GM23338 (cell line): Measurements from ENCODE around the gene SND1. TPM values are rescaled to one million over a fixed set of nuclear protein-coding genes. Genes with fewer than 3 reads are reported as not detected.

ENCODE experiments used
- microRNA counts: library from miRNA; unstranded; fragments of <30 nt; microRNA quantifications from one replicate; lab custom pipeline; 2017
- microRNA-seq: library from miRNA; unstranded; fragments of <30 nt; microRNA quantifications from one replicate; pipeline ENCODE4, GENCODE V29; 2017
- polyA plus RNA-seq: library from polyadenylated mRNA; unstranded; fragments of >200 nt; fragmentation: Nextera tagmentation; extraction: Ambion mirVana; gene quantifications from 2 replicates; pipeline ENCODE4 v1.2.1, GENCODE V29; 2016
- small RNA-seq: library from RNA; depleted of rRNA; stranded (forward); fragments of <200 nt; gene quantifications from one replicate; pipeline ENCODE3, GENCODE V24; 2014; ENCODE audit warnings: low replicate concordance
- total RNA-seq: library from RNA; depleted of rRNA; stranded (reverse); fragments of >200 nt; shearing (Covaris generic); gene quantifications from 2 replicates; pipeline ENCODE4 v1.2.3, GENCODE V29; 2014; rRNA removed

The SND1 gene
- total and polyA plus RNA-seq, 2 experiments from 2014 or later, result 107 to 254 TPM

MicroRNAs encoded within 50 kb of the gene (microRNA counts, 767-probe panel; counts per million panel counts)
- microRNA hsa-miR-593-3p (lab: Ali Mortazavi, UCI), result not detected

Small RNA genes within 50 kb of the gene (microRNA-seq; reads per million reads assigned to microRNA genes)
- not detected for gene MIR593

Small RNA genes within 50 kb of the gene (small RNA-seq; reads per million reads assigned to genes)
- not detected for gene MIR593

Other genes with a start within 250 kb of the SND1 start
- gene GCC1, start 66.6 kb upstream of the SND1 start, total RNA-seq, result 17.6 and 21.1 TPM in 2 replicates
- 2.4 and 3.2 TPM in 2 replicates for gene GCC1, start 66.6 kb upstream of the SND1 start, polyA plus RNA-seq
- 196 TPM in 2 replicates for gene ARF5, start 63.8 kb upstream of the SND1 start, total RNA-seq
- 201 and 206 TPM in 2 replicates for gene ARF5, start 63.8 kb upstream of the SND1 start, polyA plus RNA-seq
- 0.31 and 3.5 TPM in 2 replicates for gene FSCN3, start 58.5 kb upstream of the SND1 start, total RNA-seq
- gene FSCN3, start 58.5 kb upstream of the SND1 start, polyA plus RNA-seq, result 0.87 TPM in 1 of 2 replicates, not detected in the other
- not detected in 2 replicates for gene PAX4, start 34.1 kb upstream of the SND1 start, total RNA-seq
- gene PAX4, start 34.1 kb upstream of the SND1 start, polyA plus RNA-seq, result not detected in 2 replicates